A549 (cell line): ENCODE results near the gene DAB2. TPM values are rescaled to one million over a fixed set of nuclear protein-coding genes. Genes with fewer than 3 reads are reported as not detected.

Experiments used
- ATAC-seq, 2 experiments: fragments of 200-7000 bp in 1 of 2; fragments of >200 bp in 1 of 2; cut with Nextera tagmentation in 1 of 2; cut with Tn5 transposase in 1 of 2; 3 replicates each; pipeline versions ENCODE4 v1.8.0 to v1.9.1; 2018 to 2020; ENCODE audit warnings: mild to moderate bottlenecking in 1 of 2, moderate library complexity in 1 of 2
- CTCF ChIA-PET: fragments of 300-600 bp; sonication (Branson Sonifier 250); formaldehyde crosslinking; extraction: SDS; loops from one replicate; lab custom pipeline; 2021; ENCODE audit warnings: antibody characterized with exemption, inconsistent platforms; lab: Yijun Ruan, JAX
- POLR2A ChIA-PET: fragments of 350-600 bp; formaldehyde crosslinking; extraction: SDS; loops from one replicate; lab custom pipeline; 2021; ENCODE audit warnings: antibody characterized with exemption, inconsistent platforms; lab: Yijun Ruan, JAX
- DNase-seq, 2 experiments: peaks; one replicate each; pipeline versions ENCODE4 v3.0.0 to v3.0.0-alpha.2; 2011 to 2016; ENCODE audit warnings: low read depth in 1 of 2, low spot score in 1 of 2
- FAIRE-seq: peaks from 2 replicates; lab custom pipeline; 2011; peaks lifted over from hg19 to GRCh38; lab: Jason Lieb, UNC
- H3K27ac ChIP-seq, 2 experiments: fragments of >200 bp; sonication (Bioruptor Twin); formaldehyde crosslinking; 3 replicates each; pipeline ENCODE4 v1.5.1; 2016 to 2017
- H3K4me1 ChIP-seq: fragments of >200 bp; sonication (Bioruptor Twin); formaldehyde crosslinking; 3 replicates; pipeline ENCODE4 v1.6.1; 2016
- H3K4me2 ChIP-seq: fragments of >200 bp; sonication (Bioruptor Twin); formaldehyde crosslinking; 3 replicates; pipeline ENCODE4 v1.6.1; 2016
- H3K4me3 ChIP-seq: fragments of >200 bp; sonication (Bioruptor Twin); formaldehyde crosslinking; 3 replicates; pipeline ENCODE4 v1.5.1; 2016
- H3K9me3 ChIP-seq: fragments of >200 bp; sonication (Bioruptor Twin); formaldehyde crosslinking; 3 replicates; pipeline ENCODE4 v1.6.1; 2016
- BHLHE40 ChIP-seq: IDR thresholded peaks from 2 replicates; pipeline ENCODE4 v1.6.1; 2012; ENCODE audit warnings: low read depth, low read length, inconsistent platforms
- CBX8 ChIP-seq: fragments of 200-600 bp; sonication (generic); IDR thresholded peaks from 2 replicates; pipeline ENCODE4 v1.6.1; 2016
- CEBPB ChIP-seq, 2 experiments: fragments of >200 bp in 1 of 2; sonication (Bioruptor Twin) in 1 of 2; formaldehyde crosslinking in 1 of 2; IDR thresholded peaks; 2 replicates each; pipeline ENCODE4 v1.6.1; 2012 to 2016
- CHD4 ChIP-seq: fragments of 200-600 bp; sonication (generic); IDR thresholded peaks from 2 replicates; pipeline ENCODE4 v1.6.1; 2016; ENCODE audit warnings: antibody characterized with exemption, mild to moderate bottlenecking, borderline replicate concordance
- EHF ChIP-seq: fragments of 250-450 bp; sonication (Bioruptor Pico); IDR thresholded peaks from 2 replicates; pipeline ENCODE4 v1.5.0; 2020; ENCODE audit warnings: mild to moderate bottlenecking
- HEYL ChIP-seq: fragments of 250-450 bp; sonication (Bioruptor Pico); IDR thresholded peaks from 2 replicates; pipeline ENCODE4 v1.8.0; 2021; ENCODE audit warnings: mild to moderate bottlenecking, moderate library complexity
- HOXB13 ChIP-seq: fragments of 250-450 bp; sonication (Bioruptor Pico); IDR thresholded peaks from 2 replicates; pipeline ENCODE4 v1.5.0; 2020; ENCODE audit warnings: low read depth, mild to moderate bottlenecking, moderate library complexity
- JUN ChIP-seq, 2 experiments: fragments of >200 bp; sonication (Bioruptor Twin); formaldehyde crosslinking; IDR thresholded peaks; 2 replicates in 1 of 2; 3 replicates in 1 of 2; pipeline ENCODE4 v1.6.1; 2016 to 2017
- POLR2A ChIP-seq: IDR thresholded peaks from 2 replicates; pipeline ENCODE4 v1.6.1; 2012; ENCODE audit warnings: mild to moderate bottlenecking, low read length
- POLR2AphosphoS2 ChIP-seq: conservative IDR thresholded peaks from 2 replicates; pipeline ENCODE4 v1.6.1; 2012; ENCODE audit warnings: low read length, improper control_type of control experiment, inconsistent platforms
- RCOR1 ChIP-seq: fragments of 150-350 bp; IDR thresholded peaks from 2 replicates; pipeline ENCODE4 v1.6.1; 2014; ENCODE audit warnings: antibody characterized with exemption, low read length, low read depth
- RNF2 ChIP-seq: fragments of 200-600 bp; sonication (generic); IDR thresholded peaks from 2 replicates; pipeline ENCODE4 v1.6.1; 2016; ENCODE audit warnings: low read depth, mild to moderate bottlenecking, antibody characterized with exemption, moderate library complexity, borderline replicate concordance
- SMC3 ChIP-seq: fragments of >200 bp; sonication (Bioruptor Twin); formaldehyde crosslinking; IDR thresholded peaks from 3 replicates; pipeline ENCODE4 v1.6.1; 2018; ENCODE audit warnings: inconsistent platforms
- TFCP2L1 ChIP-seq: fragments of 250-450 bp; sonication (Bioruptor Pico); IDR thresholded peaks from 2 replicates; pipeline ENCODE4 v1.5.0; 2021; ENCODE audit warnings: mild to moderate bottlenecking
- ZC3H11A ChIP-seq: fragments of 450-650 bp; IDR thresholded peaks from 2 replicates; pipeline ENCODE4 v1.6.1; 2014; ENCODE audit warnings: antibody characterized with exemption, mild to moderate bottlenecking
- ZNF302 ChIP-seq: fragments of 250-450 bp; sonication (Bioruptor Pico); IDR thresholded peaks from 2 replicates; pipeline ENCODE4 v1.9.0; 2021; ENCODE audit warnings: inconsistent platforms, mild to moderate bottlenecking, moderate library complexity
- WGBS: methylation state at CpG from one replicate; pipeline ENCODE4 v1.1.6; 2017; ENCODE audit errors: missing lambda C conversion rate; 5-methylcytosine and 5-hydroxymethylcytosine counted together
- polyA plus RNA-seq, 4 experiments: library from polyadenylated mRNA; depleted of rRNA in 3 of 4; stranded (reverse); fragments of >200 nt; fragmentation: RNase III in 1 of 4; extraction: RNeasy Plus Mini Kit Qiagen cat#74134 plus additional on column Dnase treatment in 1 of 4; gene quantifications; 2 replicates in 3 of 4; 3 replicates in 1 of 4; pipeline ENCODE4 v1.2.3, GENCODE V29; 2011 to 2017
- TF ChIP-seq, protein P1 (sequence below): fragments of >200 bp; sonication (Bioruptor Twin); formaldehyde crosslinking; IDR thresholded peaks from 3 replicates; pipeline ENCODE4 v1.6.1; 2016
- TF ChIP-seq, protein P2 (sequence below): fragments of 150-350 bp; IDR thresholded peaks from 2 replicates; pipeline ENCODE4 v1.6.1; 2014; ENCODE audit warnings: low read depth, mild to moderate bottlenecking, low read length
- TF ChIP-seq, protein P3 (sequence below): IDR thresholded peaks from 2 replicates; pipeline ENCODE4 v1.6.1; 2012
- TF ChIP-seq, protein P4 (sequence below): fragments of >200 bp; sonication (Bioruptor Twin); formaldehyde crosslinking; IDR thresholded peaks from 2 replicates; pipeline ENCODE4 v1.6.1; 2016
- TF ChIP-seq, protein P5 (sequence below): fragments of >200 bp; sonication (Bioruptor Twin); formaldehyde crosslinking; IDR thresholded peaks from 3 replicates; pipeline ENCODE4 v1.5.1; 2016

The DAB2 gene
- polyA plus RNA-seq, 2 of the 4 experiments (the other 2 are of a cell fraction) = 13.6 to 17.1 TPM

DNA sequence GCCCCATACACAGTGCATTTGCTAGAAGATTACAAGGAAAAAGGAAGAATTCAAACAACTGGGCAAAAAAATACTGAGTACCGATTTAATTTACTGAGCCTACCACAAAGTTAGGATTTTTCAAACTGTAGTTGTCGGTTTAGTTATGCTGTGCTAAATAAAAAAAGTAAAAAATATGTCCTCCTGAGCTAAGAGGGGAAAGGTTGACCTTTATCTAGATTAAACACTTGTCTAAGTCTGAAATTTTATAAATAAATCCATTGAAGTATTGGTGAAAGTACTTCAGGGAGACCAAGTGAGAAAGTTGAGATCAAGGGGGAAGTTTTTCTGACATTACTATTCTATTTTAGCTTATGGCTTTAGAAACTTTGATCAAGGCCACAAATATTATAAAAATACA lies 19.1 kb upstream of the DAB2 start:
- Histone ChIP-seq H3K4me3 (no peak overlapping the region), H3K4me2 (no peak overlapping the region), H3K4me1 (peaks cover 20% of the 10 kb centered on the region; the same call in 2 of the 3 replicates), H3K9me3 (no peaks in the 10 kb centered on the region), H3K27ac (no peak overlapping the region)
- POLR2A ChIA-PET = no interaction called here
- DNase-seq = no peak
- no peak for FAIRE-seq
- ATAC-seq = no peak
- WGBS = 84% methylated on average over 2 of the region's 2 CpGs
- no peak for TF ChIP-seq HEYL (CRISPR knock-in tag)
- no peak for TF ChIP-seq POLR2AphosphoS2
- TF ChIP-seq RNF2 = no peak
- TF ChIP-seq, protein P1, sequence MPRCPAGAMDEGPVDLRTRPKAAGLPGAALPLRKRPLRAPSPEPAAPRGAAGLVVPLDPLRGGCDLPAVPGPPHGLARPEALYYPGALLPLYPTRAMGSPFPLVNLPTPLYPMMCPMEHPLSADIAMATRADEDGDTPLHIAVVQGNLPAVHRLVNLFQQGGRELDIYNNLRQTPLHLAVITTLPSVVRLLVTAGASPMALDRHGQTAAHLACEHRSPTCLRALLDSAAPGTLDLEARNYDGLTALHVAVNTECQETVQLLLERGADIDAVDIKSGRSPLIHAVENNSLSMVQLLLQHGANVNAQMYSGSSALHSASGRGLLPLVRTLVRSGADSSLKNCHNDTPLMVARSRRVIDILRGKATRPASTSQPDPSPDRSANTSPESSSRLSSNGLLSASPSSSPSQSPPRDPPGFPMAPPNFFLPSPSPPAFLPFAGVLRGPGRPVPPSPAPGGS = no peak
- no peak for TF ChIP-seq EHF (CRISPR knock-in tag)
- TF ChIP-seq, protein P2, sequence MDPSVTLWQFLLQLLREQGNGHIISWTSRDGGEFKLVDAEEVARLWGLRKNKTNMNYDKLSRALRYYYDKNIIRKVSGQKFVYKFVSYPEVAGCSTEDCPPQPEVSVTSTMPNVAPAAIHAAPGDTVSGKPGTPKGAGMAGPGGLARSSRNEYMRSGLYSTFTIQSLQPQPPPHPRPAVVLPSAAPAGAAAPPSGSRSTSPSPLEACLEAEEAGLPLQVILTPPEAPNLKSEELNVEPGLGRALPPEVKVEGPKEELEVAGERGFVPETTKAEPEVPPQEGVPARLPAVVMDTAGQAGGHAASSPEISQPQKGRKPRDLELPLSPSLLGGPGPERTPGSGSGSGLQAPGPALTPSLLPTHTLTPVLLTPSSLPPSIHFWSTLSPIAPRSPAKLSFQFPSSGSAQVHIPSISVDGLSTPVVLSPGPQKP = no peak
- no peak for TF ChIP-seq CEBPB (IDR thresholded peaks at IDR 0.05)
- TF ChIP-seq CBX8 = no peak
- no peak for TF ChIP-seq POLR2A
- no peak for TF ChIP-seq RCOR1
- TF ChIP-seq, protein P3, sequence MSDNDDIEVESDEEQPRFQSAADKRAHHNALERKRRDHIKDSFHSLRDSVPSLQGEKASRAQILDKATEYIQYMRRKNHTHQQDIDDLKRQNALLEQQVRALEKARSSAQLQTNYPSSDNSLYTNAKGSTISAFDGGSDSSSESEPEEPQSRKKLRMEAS = no peak
- TF ChIP-seq, protein P4, sequence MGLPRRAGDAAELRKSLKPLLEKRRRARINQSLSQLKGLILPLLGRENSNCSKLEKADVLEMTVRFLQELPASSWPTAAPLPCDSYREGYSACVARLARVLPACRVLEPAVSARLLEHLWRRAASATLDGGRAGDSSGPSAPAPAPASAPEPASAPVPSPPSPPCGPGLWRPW = no peak
- TF ChIP-seq, protein P5, sequence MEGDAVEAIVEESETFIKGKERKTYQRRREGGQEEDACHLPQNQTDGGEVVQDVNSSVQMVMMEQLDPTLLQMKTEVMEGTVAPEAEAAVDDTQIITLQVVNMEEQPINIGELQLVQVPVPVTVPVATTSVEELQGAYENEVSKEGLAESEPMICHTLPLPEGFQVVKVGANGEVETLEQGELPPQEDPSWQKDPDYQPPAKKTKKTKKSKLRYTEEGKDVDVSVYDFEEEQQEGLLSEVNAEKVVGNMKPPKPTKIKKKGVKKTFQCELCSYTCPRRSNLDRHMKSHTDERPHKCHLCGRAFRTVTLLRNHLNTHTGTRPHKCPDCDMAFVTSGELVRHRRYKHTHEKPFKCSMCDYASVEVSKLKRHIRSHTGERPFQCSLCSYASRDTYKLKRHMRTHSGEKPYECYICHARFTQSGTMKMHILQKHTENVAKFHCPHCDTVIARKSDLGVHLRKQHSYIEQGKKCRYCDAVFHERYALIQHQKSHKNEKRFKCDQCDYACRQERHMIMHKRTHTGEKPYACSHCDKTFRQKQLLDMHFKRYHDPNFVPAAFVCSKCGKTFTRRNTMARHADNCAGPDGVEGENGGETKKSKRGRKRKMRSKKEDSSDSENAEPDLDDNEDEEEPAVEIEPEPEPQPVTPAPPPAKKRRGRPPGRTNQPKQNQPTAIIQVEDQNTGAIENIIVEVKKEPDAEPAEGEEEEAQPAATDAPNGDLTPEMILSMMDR = no peak
- TF ChIP-seq ZNF302 (CRISPR knock-in tag) = no peak
- TF ChIP-seq ZC3H11A = no peak
- no peak for TF ChIP-seq TFCP2L1 (CRISPR knock-in tag)
- CTCF ChIA-PET = interaction anchor here (1.0 kb wide), 1 partner anchor 67 kb away, joined by 3 read pairs; no protein-coding TSS in a partner anchor

DNA sequence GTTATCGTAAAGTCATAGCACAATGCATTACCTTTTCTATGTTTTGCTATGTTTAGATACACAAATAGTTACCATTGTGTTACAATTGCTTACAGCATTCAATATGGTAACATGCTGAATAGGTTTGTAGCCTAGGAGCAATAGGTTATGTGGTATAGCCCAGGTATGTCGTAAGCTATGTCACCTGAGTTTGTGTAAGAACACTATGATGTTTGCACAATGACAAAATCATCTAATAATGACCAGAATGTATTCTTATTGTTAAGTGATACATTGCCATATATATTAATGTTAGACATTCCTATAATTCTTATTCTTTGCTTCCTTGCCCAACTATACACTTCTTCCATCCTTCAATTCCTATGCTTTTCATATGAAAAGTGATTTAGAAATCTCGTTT lies 18.2 kb upstream of the DAB2 start:
- TF ChIP-seq JUN (IDR thresholded peaks at IDR 0.05) (no peak), BHLHE40 (no peak)
- H3K4me1 ChIP-seq = peaks cover 15% of the 10 kb centered on the region; the same call in 2 of the 3 replicates
- FAIRE-seq = no peak
- WGBS = 57% methylated on average over 3 of the region's 3 CpGs
- no peaks in the 10 kb centered on the region for H3K9me3 ChIP-seq
- ChIA-PET CTCF (interaction anchor here (2.1 kb wide), 1 partner anchor 18 kb away, joined by 12 read pairs; the partner anchor contains the start of gene DAB2), POLR2A (no interaction called here)
- H3K4me3 ChIP-seq = no peak overlapping the region
- H3K27ac ChIP-seq = no peak overlapping the region
- DNase-seq = no peak
- no peak overlapping the region for H3K4me2 ChIP-seq
- no peak for ATAC-seq

DNA sequence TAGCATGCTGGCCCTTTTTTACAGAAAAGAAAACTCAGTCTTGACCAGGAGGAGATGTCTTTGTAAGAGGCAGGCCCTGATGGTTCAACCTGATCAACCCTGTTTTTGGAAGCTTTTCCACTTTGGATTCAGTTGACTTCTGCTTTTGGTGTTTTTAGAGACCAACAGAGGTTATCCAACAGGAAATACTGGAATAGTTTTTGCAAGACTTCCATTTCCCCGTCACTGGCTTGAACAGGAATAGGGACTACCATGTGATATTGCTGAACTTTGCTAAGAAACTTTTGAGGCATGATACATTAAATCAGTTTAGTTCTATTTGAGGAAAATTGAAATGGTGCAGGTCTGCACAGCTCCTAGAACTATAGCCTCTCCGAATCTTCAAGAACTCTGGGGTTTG lies 17.1 kb upstream of the DAB2 start:
- ChIA-PET CTCF (interaction anchor here (1.4 to 2.1 kb wide), 3 partner anchors 17 to 66 kb away, joined by 3 to 12 read pairs (median 5); partner anchors contain the start of gene DAB2), POLR2A (interaction anchor here (0.6 kb wide), 1 partner anchor 1357 kb away, joined by 3 read pairs; no protein-coding TSS in a partner anchor)
- ATAC-seq (no peak), DNase-seq (no peak), FAIRE-seq (no peak)
- Histone ChIP-seq H3K4me1 (peaks cover 23% of the 10 kb centered on the region; the same call in 2 of the 3 replicates), H3K9me3 (no peaks in the 10 kb centered on the region), H3K4me2 (no peak overlapping the region), H3K4me3 (no peak overlapping the region), H3K27ac (no peak overlapping the region)
- 39% methylated on average over 2 of the region's 2 CpGs for WGBS
- TF ChIP-seq SMC3 (no peak), HOXB13 (no peak), CEBPB (IDR thresholded peaks at IDR 0.05) (no peak), CHD4 (no peak), BHLHE40 (no peak)
- TF ChIP-seq, protein P4 = no peak
